Measurements from ENCODE around the gene LRRC4.
A peak's percentile ranks its signal among the peaks of the same experiment; 100 is the strongest.

The LRRC4 gene, protein sequence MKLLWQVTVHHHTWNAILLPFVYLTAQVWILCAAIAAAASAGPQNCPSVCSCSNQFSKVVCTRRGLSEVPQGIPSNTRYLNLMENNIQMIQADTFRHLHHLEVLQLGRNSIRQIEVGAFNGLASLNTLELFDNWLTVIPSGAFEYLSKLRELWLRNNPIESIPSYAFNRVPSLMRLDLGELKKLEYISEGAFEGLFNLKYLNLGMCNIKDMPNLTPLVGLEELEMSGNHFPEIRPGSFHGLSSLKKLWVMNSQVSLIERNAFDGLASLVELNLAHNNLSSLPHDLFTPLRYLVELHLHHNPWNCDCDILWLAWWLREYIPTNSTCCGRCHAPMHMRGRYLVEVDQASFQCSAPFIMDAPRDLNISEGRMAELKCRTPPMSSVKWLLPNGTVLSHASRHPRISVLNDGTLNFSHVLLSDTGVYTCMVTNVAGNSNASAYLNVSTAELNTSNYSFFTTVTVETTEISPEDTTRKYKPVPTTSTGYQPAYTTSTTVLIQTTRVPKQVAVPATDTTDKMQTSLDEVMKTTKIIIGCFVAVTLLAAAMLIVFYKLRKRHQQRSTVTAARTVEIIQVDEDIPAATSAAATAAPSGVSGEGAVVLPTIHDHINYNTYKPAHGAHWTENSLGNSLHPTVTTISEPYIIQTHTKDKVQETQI

DNA sequence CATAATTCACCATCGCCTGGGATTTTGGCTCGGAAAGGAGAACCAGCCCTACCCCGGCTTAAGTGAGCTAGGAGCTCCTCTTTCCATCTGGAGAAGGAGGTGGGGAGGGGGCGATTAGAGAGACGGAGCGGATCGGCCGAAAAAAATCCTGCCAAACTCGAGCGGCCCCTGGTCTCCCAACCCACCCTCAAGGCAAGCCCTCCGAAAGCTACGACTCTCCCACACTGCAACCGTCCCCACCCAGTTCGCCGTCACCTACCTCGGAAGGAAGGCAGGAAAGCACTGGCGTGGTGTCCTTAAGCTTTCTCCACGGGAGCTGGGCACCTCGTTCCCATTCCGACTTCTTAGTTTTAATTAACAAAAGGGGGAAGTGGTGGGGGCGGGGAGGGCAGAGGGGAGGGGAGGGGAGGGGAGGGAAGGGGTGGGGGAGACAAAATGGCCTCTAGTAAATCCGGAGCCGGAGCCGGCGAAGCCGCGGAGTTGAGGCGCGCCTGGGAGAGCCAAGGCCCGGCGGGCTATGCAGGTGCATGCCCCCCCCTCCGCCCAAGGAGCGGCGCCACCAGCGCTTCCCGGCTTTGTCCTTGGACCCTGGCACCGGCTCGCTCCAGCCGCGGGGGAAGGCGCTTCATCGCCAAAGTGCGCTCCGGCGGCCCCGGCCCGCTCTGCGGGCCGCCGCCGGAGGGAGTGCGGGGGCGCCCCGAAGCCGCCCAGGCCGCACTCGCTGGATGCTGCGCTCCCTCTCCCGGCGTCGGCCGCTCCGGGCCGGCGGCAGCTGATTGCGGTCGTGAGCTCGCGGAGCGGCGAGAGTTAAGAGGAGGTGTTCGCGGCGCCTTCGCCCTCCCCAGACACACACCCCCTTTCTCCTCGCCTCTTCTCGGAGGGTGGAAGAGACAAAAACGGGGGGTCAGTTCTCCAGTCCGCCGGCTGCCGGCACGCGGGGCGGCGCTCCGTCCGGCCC, at the start of gene LRRC4:
Gene LRRC4, minus strand, starts transcription at position 784 of the 958 bp plus-strand sequence. CDS start 797 bp downstream, outside the sequence.
- DNase-seq = peak; percentile 54

DNA sequence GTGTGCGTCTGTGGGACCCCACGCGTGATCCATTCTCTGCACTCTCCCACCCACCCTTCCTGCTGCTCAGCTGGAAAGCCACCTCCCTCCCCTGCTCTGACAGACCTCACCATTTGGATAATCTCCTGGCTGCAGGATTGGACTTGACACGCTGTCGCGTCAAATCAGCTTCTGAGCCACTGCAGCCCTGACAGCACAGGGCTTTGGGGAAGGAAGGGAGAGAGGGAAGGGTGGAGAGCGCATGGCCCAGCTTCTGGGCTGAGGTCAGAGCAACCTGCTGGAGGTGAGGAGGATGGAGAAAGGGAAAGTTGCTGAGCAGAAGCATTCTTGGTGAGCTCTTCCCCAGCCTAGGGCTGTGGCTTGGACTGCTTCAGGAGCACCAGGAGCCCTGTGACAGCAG, 48.9 kb upstream of the LRRC4 start:
- DNase-seq = no peak

DNA sequence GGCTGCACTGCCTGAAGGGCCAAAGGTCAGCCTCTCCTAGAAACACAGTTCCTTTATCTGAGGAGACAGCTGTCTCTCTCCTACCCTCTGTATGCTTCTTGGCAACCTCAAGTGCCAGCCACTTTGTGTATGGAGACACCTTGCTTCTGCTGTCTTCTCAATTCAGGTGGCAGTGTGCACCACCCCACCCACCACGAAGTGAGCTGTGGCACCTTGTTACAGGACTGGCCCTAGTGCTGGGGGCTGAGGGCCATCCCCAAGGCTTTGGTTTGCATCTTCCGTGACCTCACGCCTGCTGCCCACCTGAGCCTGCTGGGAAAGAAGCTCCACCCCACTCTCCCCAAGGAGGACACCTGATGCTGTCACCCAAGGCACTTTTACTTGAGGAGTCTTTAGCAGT, 47.1 kb upstream of the LRRC4 start:
- no peak for DNase-seq

DNA sequence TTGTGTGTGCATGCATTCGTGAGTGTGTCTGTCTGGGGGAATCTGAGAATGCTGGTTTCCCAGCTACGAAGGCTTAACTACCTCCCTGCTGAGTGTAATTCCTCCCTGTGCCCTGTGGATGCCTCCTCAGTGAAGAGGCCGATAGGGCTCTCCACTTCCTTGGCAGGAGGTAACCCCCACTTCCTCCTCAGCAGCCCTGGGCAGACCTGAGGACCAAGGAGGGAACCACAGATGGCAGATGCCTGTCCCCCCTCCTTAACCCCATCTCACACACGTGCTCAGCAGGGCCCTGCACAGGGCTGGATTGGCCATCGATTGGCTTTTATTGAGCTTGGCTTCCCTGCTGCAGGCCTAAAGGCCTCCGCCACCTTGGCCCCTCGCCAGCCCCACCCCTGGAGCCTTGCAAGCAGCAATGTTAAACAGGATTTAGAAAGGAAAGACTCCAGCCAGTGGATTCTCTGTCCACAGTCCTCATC, 45.6 kb upstream of the LRRC4 start:
- DNase-seq = no peak

DNA sequence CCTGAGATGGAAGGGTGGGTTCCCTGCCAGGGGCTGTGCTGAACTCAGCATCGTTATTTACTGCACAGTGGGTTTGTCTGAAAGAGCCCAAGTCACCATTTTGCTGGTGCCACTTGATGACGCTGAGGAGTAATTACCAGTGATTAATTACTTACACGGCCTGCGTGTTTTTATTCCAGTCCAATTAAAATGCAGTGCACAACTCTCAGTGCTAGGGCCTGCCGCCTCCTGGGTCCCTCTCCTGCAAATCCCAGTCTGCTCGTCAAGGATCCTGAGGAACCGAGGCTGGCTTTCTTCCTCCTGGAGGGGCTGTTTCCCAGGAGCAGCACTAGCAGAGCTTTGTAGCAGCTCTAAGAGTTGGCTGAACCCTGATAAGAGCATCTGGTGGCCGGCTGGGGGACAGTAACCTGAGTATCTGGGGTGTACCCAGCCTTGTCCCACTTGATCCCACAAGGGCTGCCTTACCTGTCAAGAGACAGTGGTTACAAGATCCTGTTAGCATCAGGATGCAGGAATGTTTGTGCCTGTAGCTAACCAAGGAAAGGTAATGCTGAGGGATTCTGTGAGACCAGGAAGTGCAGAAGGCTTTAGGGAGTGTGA, 45.1 kb upstream of the LRRC4 start:
- no peak for DNase-seq

DNA sequence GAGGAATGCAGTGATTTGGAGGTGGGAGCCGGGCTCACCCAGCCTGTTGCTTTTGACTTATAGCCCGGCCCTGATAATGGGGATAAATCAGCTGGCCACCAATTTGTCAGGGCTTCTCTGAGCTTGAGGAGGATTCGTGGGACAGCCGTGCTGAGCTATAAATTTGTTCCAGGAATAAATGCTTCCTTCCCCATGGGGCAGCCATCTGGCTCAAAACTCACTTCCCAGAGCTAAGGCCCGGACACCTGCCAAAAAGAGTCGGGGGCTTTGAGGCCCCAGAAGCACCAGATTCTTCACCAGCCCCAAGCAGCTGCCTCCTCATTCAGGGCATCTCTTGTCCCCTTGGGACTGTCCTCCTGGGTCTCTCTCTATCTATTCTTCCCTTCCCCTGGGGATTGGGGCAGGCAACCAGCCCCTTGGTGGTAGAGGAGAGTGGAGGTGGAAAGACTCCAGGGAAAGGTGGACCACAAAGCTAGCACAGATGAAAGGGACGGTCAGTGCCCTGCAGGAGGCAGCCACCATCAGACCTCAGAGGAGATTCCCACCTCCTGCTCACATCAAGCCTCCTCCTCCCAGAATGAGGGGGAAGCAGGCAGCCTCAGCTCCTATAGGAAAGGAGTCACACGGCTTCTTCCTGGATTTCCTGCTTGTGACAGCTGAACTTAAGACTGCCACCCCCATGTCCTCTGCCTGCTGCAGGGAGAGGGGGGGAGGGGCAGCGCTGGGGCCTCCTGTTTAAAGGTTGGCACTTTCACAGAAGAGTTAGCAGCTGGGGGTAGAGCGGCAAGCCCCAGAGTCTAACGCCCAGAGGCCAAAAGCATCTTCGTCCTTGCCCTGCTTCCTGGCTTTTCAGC, 44.2 kb upstream of the LRRC4 start:
- no peak for DNase-seq

DNA sequence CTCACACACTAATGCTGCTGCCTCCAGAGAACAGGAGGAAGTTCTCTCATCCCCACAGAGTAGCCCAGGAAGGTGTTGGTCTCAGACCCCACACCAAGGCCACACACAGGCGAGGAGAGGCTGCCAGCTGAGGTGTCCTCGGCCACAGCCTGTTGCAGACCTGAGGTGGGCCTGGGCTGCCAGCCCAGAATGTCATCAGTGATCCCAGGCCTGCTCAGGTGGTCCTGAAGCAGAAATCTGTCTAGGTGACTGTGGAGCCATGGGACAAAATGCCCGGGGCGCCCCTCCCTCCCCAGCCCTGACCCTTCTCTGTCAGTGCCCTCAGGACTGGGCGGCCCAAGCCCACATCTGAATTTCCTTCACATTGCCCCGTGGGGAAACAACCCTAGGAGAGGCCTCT, 43.5 kb upstream of the LRRC4 start:
- no peak for DNase-seq

DNA sequence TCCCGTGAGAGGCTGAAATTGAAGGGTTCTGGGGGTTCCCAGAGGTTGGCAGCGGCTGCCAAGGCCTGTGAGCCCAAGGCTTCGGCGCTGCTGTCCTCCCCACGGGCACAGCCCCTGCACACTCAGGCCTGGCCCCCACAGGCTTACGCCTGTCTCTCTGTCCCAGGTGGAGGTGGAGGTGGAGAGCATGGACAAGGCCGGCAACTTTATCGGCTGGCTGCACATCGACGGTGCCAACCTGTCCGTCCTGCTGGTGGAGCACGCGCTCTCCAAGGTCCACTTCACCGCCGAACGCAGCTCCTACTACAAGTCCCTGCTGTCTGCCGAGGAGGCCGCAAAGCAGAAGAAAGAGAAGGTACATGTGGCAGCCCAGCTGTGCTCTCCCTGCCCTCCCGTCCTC, 43.1 kb upstream of the LRRC4 start:
- DNase-seq = no peak

DNA sequence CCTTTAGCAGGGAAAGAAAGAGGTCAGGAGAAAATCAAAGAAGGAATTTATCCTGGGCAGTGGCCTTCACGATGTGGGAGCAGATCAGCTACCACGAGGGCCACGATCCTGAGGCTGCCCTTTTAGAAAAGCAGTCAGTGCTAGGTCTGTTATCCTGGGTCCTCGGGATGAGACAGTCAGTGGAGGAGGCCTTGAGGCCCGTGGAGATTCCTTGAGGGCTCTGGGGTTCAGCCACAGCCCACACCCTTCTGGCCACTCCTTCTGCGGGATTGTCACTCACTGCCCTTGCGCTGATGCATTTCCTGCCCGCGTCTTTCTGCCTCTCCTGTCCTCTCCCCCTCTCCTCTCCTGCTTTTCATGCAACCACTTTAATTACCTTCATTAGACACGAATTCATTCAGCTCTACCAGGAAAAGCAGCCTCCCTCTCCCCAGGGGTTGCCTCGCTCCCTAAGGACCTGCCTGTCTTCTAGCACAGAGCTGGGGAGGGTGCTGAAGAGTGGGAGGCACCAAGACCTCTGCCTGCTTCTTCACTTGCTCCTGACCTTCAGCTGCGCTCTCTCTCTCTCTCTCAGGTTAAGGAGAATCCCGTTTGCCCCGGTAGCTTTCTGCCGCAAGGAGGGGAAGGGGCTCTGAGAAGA, 42.6 kb upstream of the LRRC4 start:
- peak; percentile 10 for DNase-seq

DNA sequence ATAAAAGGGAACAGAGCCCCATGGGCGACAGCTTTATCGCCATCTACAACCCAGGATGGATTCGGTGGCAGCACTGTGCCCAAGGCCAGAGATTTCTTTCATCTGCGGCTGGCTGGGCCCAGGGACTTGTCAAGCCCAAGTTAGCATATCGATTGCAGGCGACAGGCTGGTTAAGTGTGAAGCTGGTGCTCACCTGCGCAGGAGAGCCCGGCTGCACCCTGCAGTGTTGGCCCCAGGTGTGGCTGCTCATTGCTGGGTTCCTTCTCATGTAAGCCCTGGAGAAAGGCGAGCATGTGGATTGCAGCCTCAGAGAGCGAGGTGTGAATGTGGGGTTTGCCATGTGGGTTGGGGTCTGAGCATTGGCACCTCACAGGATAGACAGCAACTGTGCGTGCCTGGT, 40.6 kb upstream of the LRRC4 start:
- no peak for DNase-seq

DNA sequence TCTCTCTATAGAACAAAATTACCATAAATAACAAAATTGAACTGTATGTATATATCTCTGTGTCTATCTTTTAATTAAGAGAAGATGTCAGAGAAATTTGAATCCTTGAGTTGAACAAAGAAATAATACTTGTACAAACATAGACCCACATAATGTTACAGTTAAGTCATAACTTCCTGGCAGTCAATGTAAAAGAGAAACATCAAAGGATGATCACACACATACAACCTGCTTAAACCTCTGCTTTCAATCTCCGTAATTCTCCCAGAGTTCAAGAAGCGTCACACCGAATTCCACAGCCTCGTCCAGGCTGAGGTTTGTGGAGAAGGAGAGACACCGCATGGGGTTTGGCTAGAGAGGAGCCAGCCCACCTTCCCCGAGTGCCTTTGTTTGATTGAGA, 40.1 kb upstream of the LRRC4 start:
- DNase-seq = no peak

DNA sequence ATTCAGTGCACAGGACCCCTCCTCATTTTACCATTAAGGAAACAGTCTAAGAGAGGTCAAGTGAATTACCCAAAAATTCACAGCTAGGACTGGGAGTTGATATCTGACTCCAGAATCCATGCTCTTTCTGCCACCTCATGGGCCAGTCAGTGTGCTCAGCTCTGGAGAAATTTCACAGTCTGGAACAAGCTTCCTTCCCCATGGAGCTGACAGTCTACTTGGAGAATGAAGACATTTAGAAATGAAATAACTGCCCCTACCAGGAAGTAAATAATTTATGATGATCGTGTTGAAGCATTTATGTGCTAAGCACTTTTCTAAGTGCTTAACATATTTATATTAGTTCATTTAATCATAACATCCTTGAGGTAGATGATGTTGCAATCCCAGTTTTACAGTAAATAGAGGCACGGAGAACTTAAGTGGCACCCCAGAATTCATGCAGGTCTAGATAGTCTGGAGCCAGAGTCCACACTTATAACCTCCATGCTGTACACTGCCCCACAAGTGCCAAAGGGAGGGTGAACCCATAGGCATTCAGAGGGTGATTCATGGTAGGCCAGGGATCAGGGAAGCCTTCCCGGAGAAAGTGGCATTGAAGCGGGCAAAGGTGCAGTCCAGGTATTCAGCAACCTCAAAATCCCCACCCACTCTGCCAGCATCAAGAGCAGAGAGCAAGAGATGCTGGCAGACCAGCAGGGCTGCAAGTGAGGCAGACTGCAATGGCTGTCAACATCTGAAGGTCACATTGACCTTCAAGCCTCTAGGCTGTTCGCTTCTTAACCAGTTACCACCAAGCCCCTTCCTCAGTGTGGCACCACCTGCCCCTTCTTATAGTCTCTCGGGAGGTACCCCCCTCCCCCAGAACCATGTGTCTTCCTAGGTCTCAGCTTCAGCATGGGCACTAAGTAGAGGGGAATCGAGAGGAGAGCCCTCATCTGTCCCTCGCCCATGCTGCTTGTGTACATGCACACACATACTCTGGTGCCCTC, 38.4 kb upstream of the LRRC4 start:
- DNase-seq = no peak

DNA sequence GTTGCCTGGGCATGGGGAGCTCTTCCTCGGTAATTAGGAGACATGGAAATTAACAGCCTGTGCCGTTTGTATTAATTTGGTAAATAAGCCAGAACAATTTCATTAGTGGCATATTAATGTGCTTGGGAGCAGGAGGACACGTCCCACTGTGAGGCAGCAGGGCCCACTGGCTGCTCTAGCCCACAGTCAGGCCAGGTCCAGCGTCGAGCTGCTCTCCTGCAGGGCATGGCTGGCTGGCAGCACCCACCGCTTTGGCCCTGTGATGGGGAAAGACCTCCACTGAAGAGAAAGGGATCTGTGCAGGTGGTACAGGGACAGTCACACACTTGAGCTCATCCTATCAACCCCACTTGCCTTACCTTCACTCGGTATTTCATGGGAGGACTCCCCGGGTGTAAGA, 37.5 kb upstream of the LRRC4 start:
- no peak for DNase-seq

DNA sequence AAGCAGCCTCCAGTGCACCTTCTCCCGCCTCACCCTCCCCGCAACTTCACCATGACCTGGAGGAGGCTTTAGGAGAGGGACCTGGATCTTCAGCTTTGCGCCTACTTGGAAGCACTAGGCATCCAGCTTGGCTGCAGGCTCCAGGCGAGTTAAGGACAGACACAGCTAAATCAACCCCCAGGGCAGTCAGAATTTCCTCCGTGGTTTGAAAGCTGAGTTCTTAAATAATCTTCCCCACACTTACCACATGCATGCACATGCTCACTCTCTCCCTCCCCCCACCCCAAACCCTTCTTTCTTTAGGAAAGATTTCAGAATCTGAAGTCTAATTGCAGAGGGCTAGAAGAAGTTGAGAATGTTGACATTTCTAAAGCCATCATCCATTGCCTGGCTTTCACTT, 36.7 kb upstream of the LRRC4 start:
- DNase-seq = no peak

DNA sequence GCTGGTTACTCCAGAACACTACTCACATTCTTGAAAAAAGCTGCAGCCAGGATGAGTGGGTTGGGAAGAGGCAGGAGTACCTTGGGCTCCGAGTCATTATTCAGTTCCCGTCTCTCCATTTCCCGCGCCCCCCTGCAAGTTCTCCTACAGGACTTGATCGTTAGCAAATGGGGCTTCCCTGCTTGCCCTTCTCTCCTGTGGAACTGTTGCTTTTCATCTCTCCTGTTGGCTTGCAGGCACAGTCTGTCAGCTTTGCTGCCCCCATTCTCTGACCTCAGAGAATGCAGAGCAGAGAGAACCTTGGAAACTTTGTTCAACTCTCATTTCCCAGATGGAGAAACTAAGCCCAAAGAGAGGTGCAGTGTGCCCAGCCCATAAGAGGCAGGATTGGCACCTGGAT, 35.6 kb upstream of the LRRC4 start:
- DNase-seq = no peak

DNA sequence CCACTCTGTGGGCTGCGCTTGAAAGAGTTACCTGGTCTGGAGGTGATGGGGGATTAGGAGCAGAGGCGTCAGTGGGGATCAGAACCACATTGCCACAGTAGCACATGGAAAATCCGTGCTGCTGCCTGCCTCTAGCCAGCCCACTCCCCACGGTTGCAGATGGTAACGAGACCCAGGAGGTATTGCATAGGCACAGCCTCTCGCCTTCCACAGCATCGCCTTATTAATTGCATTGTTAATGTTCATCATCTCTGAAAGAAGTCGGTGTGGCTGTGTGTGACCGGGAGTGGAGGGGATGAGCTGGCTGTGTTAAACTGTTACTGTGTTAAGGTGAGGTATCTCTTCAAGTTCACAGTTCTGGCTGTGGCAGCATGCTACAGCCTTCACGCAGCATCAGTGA, 35.2 kb upstream of the LRRC4 start:
- no peak for DNase-seq

DNA sequence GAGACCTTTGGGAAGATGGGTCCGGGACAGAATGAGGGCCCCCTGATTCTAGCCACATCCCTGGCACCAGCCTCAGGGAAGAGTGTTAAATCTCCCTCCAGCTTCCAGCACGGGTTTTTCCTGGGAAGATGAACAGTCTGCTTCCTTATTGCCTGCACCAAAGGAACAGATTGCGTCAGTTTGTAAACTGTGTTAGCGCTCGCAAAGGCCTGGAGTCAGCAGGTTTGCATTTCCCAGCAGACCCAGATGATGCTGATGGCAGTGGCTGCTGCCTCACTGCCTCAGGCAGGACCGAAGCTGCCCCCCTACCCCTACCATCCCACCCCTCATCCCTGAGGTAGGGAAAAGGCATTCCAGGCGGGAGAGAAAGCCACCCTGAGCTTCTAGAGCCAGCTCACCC, 34.6 kb upstream of the LRRC4 start:
- DNase-seq = no peak

DNA sequence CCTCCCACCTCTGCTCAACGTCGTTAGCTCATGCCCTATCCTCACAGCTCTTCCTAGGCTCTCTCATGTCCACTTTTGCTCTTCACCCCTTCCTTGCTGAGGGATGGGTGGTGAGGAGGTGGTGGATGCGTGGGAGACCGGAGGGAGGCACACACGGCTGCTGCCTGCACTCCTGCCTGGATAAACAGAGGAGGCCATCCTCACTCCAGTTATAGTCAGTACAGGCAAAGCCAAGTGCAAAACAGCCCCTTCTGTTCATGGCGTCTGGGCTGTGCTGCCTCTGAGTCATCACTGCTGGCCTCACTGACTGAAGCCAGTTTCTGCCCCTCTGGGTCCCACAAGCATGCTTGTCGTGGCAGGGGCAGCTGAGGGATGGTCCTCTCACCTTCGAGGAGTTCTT, 31.9 kb upstream of the LRRC4 start:
- no peak for DNase-seq

DNA sequence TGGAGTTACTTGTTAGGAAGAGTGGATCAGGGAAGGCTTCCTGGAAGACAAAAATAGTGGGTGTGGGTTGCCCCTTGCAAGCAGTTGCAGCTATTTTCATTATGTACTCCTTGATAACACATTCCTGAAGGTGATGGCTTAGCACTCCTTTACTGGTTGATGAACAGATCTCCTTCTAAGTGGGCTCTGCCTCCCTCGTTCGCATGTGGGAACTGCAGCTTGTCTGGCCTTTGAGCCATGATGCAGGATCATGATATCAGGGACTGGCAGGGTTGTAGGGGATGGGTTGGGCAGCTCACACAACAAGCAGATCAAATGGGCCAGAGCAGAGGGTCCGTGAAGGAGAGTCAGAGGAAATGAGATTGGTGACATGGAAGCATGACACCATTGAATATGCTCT, 28.8 kb upstream of the LRRC4 start:
- DNase-seq = no peak

All from EL (cell line).